Cerebellar cortex (tissue), 1 donor: ENCODE measurements around the gene PIGT.

ENCODE experiments used
- DNase-seq: peaks from one replicate; pipeline ENCODE4 v3.0.0-alpha.2; 2015; ENCODE audit warnings: low spot score

Gene PIGT

GRCh38 chr20:45427236-45428149 is 11.6 kb downstream of the PIGT start:
- DNase-seq, result no peak

- DNase-seq, result no peak
Observed at GRCh38 chr20:45429618-45430017, 13.7 kb downstream of the PIGT start.

DNA sequence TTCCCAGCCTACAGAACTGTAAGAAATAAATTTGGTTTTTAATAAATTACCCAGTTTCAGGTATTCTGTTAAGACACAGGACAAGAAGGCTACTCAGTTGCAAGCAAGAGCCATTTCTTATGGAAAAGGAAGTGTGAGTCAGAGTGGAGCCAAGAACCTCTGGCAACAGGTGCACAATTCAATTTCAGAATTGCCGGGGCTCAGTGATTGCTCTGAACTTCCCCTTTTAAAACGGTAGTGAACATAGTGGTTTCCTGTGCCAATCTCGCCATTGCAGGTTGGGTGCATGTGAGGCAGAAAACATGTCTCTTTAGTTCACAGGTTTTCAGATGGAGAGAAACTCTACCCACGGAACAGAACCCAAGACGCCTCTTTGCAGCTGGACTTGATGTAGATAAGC is 16.4 kb downstream of the PIGT start:
- no peak for DNase-seq

GRCh38 chr20:45433316-45433715 is 17.4 kb downstream of the PIGT start:
- DNase-seq, result peak; percentile 31

DNA sequence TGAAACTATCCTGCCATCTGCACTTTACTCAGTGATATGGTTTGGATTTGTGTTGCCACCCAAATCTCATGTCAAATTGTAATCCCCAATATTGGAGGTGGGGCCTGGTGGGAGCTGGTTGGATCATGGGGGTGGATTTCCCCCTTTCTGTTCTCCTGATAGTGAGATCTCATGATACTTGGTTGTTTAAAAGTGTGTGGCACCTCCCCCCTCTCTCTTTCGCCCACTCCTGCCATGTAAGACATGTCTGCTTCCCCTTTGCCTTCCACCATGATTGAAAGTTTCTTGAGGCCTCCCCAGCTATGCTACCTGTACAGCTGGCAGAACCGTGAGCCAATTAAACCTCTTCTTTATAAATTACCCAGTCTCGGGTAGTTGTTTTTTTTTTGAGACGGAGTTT is 18.0 kb downstream of the PIGT start:
- DNase-seq, result no peak

DNA sequence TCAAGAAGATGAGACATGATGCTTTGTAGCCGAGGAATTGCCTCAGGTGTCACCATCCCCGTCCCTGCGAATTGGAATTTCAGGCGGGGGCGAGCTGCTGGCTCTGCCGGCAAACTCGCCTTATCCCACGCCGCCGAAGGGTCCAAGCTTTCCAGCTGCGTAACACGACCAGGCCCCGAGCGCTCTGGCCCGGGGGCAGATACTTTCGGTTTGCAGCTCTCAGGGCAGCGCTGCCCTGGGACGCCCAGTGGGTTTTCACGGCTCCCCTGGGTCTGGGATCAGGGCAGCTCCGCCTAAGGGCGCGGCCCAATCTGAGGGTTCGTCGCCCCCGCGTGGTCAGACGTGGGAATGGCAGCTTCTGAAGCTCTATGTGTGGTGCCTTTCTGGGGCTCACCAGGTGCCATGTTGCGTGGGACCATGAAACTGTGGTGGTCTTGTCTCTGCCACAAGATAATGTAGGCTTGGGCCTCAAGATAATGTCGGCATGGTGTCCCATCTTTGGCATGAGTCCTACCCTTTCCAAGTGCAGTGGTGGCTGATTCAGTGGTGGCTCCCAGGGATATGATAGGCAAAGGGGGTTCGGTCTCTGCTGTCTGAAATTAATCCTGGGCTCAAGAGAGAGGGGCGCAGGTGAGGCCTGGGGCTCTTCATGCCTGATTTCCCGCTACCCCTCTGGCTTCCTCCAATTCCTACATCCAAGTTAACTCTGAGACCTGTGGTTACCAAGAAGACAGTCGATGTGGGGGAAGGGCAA is 21.0 kb downstream of the PIGT start:
- peak; percentile 83 for DNase-seq

- DNase-seq, result no peak
Observed at GRCh38 chr20:45440424-45440823, 24.5 kb downstream of the PIGT start.

DNA sequence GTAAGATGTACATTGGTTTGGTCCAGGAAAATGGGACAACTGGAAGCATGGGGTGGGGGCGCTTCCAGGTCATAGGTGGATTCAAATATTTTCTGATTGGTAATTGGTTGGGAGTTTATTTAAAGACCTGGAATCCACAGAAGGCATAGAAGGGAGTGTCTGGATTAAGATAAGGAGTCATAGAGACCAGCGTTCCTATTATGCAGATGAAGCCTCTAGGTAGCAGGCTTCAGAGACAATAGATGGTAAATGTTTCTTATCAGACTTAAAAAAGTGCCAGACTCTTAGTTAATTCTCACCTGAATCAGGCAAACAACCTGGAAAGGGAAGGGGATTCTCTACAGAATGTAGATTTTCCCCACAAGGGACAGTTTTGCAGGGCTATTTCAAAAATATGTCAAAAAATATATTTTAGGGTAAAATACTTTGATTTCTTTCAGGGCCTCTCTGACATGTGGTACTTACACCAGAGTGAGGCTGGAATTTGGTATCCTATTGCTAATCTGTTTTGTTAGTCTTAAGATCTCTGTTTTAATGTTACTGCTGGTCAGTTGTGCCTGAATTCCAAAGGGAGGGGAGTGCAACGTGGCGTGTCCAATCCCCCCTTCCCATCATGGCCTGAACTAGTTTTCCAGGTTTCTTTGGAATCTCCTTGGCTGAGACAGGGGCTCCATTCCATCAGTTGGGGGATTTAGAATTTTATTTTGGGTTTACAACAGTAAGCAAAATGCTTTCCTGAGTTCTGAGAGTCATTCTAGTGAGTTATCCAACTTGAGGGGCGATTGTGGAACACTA is 25.1 kb downstream of the PIGT start:
- DNase-seq, result no peak

- DNase-seq, result no peak
Observed at GRCh38 chr20:45441746-45442145, 25.8 kb downstream of the PIGT start.

DNA sequence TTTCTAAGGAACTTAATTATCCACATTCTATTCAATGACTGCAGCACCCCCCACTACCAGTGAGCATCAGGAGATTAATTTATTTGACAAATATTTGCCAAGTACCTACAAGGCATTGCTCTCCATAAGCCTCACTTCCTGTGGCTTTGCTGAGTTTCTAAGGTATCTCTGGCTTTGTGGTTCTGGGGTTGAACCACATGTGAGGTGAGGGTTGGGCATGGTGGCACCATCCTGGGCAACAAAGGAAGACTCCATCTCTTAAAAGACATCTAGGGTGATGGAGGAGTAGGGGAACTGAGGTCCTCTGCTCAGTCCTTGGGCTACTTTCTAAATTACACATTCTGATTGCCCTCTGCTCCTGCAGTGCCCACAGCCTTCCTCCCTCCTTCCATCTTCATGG is 28.1 kb downstream of the PIGT start:
- DNase-seq, result no peak

- DNase-seq, result peak; percentile 23
Observed at GRCh38 chr20:45445805-45446562, 30.0 kb downstream of the PIGT start.

DNA sequence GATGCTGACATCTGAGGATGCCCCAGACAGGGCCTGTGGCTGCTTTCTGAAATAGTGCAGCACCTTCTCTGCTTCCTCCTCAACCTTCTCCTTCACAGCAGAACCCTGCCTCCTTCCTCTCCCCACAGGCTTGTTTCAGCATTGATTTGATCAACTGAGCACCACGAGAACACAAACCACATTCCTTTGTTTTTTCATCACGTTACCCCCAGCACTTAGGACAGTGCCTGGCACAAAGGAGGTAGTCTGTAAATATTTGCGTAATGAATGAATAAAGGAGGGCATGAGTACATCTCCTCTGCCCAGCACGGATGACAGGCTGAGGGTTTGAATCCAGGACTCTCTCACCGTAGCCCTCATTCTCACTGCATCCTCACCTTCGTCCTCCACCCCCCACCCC is 32.3 kb downstream of the PIGT start:
- DNase-seq, result no peak

DNA sequence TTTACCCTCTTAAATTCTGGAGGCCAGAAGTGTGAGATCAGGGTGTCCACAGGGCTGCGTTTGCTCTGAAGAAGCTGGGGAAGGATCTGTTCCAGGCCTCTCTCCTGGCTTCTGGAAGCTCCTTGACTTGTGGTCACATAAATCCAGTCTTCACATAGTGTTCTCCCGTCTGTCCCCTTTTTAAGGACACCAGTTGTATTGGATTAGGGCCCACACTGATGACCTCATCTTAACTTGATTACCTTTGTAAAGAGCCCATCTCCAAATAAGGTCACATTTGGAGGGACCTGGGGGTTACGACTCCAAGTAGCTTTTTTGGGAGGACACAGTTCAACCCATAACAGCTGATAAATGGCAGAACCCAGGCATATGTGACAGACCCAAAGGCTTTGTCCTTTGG is 33.6 kb downstream of the PIGT start:
- DNase-seq, result peak; percentile 32

- DNase-seq, result peak; percentile 42
Observed at GRCh38 chr20:45450097-45450818, 34.3 kb downstream of the PIGT start.

DNA sequence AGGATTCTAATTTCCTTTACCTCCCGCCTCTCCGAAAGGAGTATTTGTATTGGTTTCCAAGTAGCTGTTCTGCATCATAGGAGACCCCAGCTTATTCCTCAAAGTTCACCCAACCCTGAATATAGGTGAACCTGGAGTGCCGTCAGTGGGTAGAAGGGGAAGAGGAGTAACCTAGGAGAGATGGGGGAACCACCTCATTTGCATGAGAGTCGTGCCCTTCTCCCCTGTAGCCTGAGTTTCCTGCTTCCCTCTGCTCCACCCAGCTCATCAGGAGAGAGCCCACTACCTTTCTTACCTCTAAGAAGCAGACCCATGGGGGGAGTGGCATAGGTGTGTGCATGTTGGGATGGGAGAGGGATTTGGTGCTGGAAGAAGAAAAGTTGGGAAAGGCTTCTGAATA is 36.3 kb downstream of the PIGT start:
- DNase-seq, result no peak

GRCh38 chr20:45452772-45453691 is 37.1 kb downstream of the PIGT start:
- DNase-seq, result no peak

DNA sequence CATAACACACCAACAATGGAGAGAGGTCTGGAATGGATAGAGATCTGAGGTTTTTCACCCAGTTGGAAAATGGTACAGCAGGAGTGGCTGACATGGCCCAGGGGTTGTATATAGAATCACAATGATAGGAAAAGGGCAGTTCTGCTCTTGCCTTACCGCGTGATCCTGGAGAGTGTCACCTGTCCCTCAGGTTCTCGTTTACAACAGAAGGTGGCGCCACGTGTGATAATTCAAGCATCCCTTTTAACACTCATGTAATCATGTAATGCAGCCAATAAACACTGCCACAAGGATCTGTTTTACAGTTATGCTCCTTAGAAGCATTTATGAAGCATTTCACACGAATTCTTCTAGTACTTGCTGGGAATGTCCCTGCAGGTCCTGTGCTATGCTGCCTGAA is 40.7 kb downstream of the PIGT start:
- no peak for DNase-seq

DNA sequence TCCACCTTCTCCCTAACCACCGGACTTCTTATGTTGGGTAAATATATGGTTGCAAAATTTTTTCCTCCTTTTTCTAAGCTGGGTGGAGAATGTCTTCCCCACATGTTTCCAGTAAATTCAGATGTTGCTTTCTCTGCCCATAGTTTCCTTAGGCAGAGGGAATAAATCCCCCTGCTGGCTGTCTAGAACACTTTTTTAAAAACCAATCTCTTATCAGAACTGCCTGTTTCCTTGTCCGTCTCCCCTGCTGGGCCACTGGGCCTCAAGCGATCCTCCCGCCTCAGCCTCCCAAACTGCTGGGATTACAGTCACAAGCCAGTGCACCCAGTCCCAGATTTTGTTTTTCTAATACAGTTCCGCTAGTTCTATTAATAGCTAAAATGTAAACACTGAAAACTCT is 43.7 kb downstream of the PIGT start:
- no peak for DNase-seq

- no peak for DNase-seq
Observed at GRCh38 chr20:45461225-45461624, 45.3 kb downstream of the PIGT start.
